HG03108 (cell line): ENCODE data around the gene MYPN.
"Not testable (repeated sequence)": the region's sequence is repeated elsewhere in the genome, so short reads cannot be mapped to it uniquely, and the experiment has no call there.

Experiments
- ATAC-seq: cut with Tn5 transposase; IDR thresholded peaks from one replicate; pipeline ENCODE4 v1.9.1; 2021; ENCODE audit warnings: moderate library complexity; ENCODE audit not compliant: unreplicated experiment

The MYPN gene, protein sequence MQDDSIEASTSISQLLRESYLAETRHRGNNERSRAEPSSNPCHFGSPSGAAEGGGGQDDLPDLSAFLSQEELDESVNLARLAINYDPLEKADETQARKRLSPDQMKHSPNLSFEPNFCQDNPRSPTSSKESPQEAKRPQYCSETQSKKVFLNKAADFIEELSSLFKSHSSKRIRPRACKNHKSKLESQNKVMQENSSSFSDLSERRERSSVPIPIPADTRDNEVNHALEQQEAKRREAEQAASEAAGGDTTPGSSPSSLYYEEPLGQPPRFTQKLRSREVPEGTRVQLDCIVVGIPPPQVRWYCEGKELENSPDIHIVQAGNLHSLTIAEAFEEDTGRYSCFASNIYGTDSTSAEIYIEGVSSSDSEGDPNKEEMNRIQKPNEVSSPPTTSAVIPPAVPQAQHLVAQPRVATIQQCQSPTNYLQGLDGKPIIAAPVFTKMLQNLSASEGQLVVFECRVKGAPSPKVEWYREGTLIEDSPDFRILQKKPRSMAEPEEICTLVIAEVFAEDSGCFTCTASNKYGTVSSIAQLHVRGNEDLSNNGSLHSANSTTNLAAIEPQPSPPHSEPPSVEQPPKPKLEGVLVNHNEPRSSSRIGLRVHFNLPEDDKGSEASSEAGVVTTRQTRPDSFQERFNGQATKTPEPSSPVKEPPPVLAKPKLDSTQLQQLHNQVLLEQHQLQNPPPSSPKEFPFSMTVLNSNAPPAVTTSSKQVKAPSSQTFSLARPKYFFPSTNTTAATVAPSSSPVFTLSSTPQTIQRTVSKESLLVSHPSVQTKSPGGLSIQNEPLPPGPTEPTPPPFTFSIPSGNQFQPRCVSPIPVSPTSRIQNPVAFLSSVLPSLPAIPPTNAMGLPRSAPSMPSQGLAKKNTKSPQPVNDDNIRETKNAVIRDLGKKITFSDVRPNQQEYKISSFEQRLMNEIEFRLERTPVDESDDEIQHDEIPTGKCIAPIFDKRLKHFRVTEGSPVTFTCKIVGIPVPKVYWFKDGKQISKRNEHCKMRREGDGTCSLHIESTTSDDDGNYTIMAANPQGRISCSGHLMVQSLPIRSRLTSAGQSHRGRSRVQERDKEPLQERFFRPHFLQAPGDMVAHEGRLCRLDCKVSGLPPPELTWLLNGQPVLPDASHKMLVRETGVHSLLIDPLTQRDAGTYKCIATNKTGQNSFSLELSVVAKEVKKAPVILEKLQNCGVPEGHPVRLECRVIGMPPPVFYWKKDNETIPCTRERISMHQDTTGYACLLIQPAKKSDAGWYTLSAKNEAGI (N-terminal part only)

DNA sequence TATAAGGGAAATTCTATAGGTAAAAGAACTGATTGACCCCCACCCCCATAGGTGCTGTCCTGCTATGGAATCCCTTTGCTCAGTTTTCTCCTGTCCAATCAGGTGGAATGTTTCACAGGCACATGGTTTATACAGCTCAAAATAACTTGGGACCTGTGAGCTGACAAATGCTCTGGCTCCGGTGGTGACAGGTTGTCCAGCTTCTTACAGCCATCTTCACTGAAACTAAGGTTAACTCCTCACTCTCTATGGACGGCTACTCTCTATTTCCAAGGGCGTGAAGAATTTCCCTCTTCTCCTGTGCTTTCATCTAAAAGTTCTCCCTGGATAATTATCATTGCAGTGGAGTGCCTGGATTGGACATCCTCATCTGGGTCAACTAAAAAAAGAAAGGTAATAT is at the start of gene MYPN:
Gene MYPN (plus strand): TSS at position 158 of the 400 bp plus-strand sequence. CDS start 11,951 bp downstream, outside the sequence.
- no peak for ATAC-seq

DNA sequence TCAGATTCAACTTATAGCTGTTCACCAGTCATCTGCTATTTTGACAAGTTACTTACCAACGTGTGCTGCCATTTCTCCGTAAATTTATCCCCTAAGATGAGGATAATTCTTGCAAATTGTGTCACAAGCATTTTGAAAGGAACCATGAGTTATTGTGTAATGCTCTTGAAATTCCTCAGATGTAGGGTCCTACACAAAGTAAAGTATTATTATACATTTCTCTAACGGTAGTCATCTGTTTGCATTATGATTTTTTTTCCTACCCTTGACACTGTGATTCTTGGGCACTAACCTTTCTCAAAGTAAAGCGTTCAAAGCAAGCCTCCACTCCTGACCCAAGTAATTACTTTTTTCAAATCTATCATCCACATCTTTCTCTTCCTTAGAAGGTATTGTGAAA is 42.3 kb upstream of the MYPN start:
- no peak for ATAC-seq

- ATAC-seq: no peak
These were observed 41.8 kb upstream of the MYPN start for GRCh38 chr10:68067508-68067907.

DNA sequence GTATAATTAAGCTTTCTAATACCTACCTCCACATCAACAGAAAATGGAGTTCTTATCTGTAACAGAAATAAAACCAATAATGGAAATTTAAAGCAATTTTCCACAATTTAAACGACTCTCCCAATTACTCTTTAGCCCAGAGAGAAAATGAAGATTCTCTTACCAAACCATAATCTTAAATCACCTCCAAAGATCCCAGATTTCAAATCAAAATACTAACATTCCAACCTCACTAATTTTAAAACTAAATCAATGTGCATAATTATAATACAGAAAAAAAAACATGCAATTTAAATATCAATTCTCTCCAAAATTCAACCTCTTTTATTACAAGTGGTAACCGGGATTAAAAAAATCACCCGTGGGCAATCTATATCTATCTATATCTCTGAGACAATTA is 35.7 kb upstream of the MYPN start:
- no peak for ATAC-seq

GRCh38 chr10:68074031-68074774 is 35.1 kb upstream of the MYPN start:
- ATAC-seq: no peak

GRCh38 chr10:68074775-68075549 is 34.3 kb upstream of the MYPN start, which contains the start of gene HERC4:
Gene HERC4 (minus strand): TSS chr10:68075283. CDS start chr10:68073108, 2,175 bp downstream.
- ATAC-seq: peak; percentile 89

DNA sequence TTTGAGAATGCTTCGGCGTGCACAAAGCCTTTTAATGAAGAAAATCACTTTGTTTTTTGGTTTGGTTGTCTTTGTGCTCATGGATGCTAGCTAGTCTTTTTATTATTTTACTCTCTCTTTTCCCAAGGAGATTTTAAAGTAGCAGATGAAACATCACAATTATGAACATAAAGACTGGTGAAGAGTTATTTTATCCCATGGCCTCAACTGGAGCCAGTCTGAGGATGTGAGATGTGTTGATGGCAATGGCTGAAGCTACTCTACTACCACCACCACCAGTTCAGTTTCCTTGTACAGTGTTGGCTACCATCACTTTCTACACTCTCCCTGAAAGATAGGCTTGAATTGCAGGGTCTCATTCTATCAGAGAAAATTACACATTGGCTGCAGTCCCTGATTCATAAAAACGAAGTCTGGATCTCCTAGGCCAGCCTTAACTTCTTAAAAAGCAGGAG is 33.7 kb upstream of the MYPN start:
- no peak for ATAC-seq

GRCh38 chr10:68076081-68076480 is 33.2 kb upstream of the MYPN start:
- ATAC-seq: not testable (repeated sequence)

GRCh38 chr10:68077026-68077425 is 32.3 kb upstream of the MYPN start:
- no peak for ATAC-seq

- ATAC-seq: no peak
These were observed 29.9 kb upstream of the MYPN start for GRCh38 chr10:68079434-68079833.

- no peak for ATAC-seq
These were observed 28.3 kb upstream of the MYPN start for GRCh38 chr10:68080853-68081431.

DNA sequence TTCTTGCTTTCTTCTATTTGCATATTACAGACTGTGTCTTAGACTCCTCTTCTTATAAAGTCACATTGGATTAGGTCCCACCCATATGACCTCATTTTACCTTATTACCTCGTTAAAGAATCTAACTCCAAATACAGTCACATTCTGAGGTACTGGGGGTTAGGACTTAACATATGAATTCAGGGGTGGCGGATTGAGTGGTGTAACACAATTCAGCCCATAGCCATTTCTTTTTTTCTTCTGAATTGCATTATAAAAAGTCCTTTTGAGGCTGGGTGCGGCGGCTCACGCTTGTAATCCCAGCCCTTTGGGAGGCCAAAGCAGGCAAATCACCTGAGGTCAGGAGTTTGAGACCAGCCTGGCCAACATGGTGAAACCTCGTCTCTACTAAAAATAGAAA is 27.4 kb upstream of the MYPN start:
- ATAC-seq: no peak

DNA sequence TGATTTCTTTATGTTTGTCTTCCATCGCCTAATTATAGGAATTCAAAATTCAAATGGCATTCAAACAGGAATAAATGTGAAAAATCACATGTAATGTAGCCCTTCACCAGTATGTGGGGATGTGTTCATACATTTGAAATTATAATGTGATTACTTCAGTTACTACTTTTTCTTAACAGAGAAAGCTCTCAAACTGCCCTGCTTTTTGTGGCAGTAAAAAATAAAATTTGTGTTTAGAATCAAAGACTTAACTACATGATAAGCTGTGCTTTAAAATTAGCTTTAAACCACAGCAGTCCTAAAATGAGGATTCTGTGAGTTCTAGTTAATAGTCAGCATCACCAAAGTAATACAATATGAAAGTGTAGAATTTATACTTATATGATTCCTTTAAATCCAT is 26.4 kb upstream of the MYPN start:
- ATAC-seq: no peak

DNA sequence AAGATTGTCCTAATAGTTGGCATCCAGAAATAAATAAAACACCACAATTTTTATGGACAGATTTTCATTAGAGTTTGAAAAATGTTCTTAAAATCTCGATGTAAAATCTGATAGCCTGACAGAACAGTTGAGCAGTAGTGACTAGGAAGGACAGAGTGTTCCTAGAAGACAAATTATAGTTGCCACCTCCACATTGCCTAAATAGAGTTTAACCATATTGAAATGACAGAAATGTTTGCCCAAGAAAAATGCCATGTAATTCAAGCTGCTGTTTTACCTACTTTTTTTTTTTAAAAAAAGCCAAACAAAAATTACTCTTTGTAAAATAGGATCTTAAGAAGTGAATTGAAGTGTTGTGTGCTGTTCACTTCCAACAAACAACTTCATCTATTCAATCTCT is 25.3 kb upstream of the MYPN start:
- no peak for ATAC-seq

GRCh38 chr10:68084469-68084868 is 24.8 kb upstream of the MYPN start:
- ATAC-seq: no peak

- no peak for ATAC-seq
These were observed 23.3 kb upstream of the MYPN start for GRCh38 chr10:68086011-68086410.

GRCh38 chr10:68086910-68087684 is 22.2 kb upstream of the MYPN start:
- ATAC-seq: no peak

GRCh38 chr10:68087685-68088401 is 21.4 kb upstream of the MYPN start:
- ATAC-seq: no peak
